ENCODE results near the gene MANF. TPM values are rescaled to one million over a fixed set of nuclear protein-coding genes. Genes with fewer than 3 reads are reported as not detected.

MANF gene
- total RNA-seq (2022) (271 and 273 TPM in 2 replicates), Bru-seq, nascent RNA (percentile 94 among the genes with signal in this experiment), BruChase-seq, experiment 1, labeled RNA remaining after a 6-hour chase (percentile 98 among the genes with signal in this experiment), BruChase-seq, experiment 2, labeled RNA remaining after a 2-hour chase (percentile 97 among the genes with signal in this experiment)
- long read RNA-seq, transcript MANF-204 (4 exons, 1,153 nt), result major isoform, 68 of 78 reads
- long read RNA-seq, partial matches to known transcripts, result 0 of 78 reads
- long read RNA-seq, other reads (novel, unspliced or antisense), result 4 of 78 reads

GRCh38 chr3:51384726-51385473 lies at the start of gene MANF:
Gene MANF (plus strand): TSS chr3:51385291. CDS start chr3:51385343, 52 bp downstream.
- intact Hi-C loops (cut with micrococcal nuclease), result loop anchor here (2.0 to 5.0 kb wide), 2 partner anchors 287 to 768 kb away; partner anchors contain the start of genes MAPKAPK3 and TEX264
- Mint-ChIP-seq H3K4me1 (ENCODE audit: insufficient read depth, unreplicated experiment) (peaks cover 26% of the 10 kb centered on the region), H3K4me3 (ENCODE audit: unreplicated experiment) (peak within 1 kb of the TSS; percentile 90), H3K36me3 (ENCODE audit: insufficient read depth, unreplicated experiment) (peaks cover 14% of the 10 kb centered on the region), H3K27ac (ENCODE audit: low read depth, unreplicated experiment) (peak within 1 kb of the TSS; percentile 98), H3K27me3 (ENCODE audit: insufficient read depth, unreplicated experiment) (no peaks in the 10 kb centered on the region), H3K9me3 (ENCODE audit: unreplicated experiment) (no peaks in the 10 kb centered on the region)
- no peak for TF ChIP-seq CTCF (IDR thresholded peaks at IDR 0.05; ENCODE audit: unreplicated experiment)
- no TSS peak for BruUV-seq (replicated peaks)
- ChIA-PET POLR2A (interaction anchor here (0.6 to 3.1 kb wide), 20 partner anchors 12 to 817 kb away, joined by 3 to 28 read pairs (median 4); partner anchors contain the start of genes ACY1, C3orf18, CISH and DCAF1), CTCF (interaction anchor here (0.5 to 3.7 kb wide), 8 partner anchors 13 to 832 kb away, joined by 3 to 29 read pairs (median 4); no protein-coding TSS in a partner anchor)
- DNase-seq (ENCODE audit: unreplicated experiment), result peak; percentile 98

- H3K27ac Mint-ChIP-seq (ENCODE audit: low read depth, unreplicated experiment), result no peak overlapping the region
- POLR2A ChIA-PET, result no interaction called here
- H3K27me3 Mint-ChIP-seq (ENCODE audit: insufficient read depth, unreplicated experiment), result no peaks in the 10 kb centered on the region
- CTCF ChIA-PET, result interaction anchor here (0.6 to 0.8 kb wide), 3 partner anchors 52 to 723 kb away, joined by 3 read pairs; no protein-coding TSS in a partner anchor
- DNase-seq (ENCODE audit: unreplicated experiment), result no peak
- BruUV-seq (replicated peaks), result no TSS peak
- intact Hi-C loops (cut with micrococcal nuclease), result no loop called here
- no peaks in the 10 kb centered on the region for H3K9me3 Mint-ChIP-seq (ENCODE audit: unreplicated experiment)
- H3K4me3 Mint-ChIP-seq (ENCODE audit: unreplicated experiment), result no peak overlapping the region
- H3K36me3 Mint-ChIP-seq (ENCODE audit: insufficient read depth, unreplicated experiment), result no peaks in the 10 kb centered on the region
- H3K4me1 Mint-ChIP-seq (ENCODE audit: insufficient read depth, unreplicated experiment), result peaks cover 28% of the 10 kb centered on the region
- TF ChIP-seq CTCF (IDR thresholded peaks at IDR 0.05; ENCODE audit: unreplicated experiment), result no peak
These were observed 48.8 kb upstream of the MANF start for GRCh38 chr3:51336261-51336660.

DNA sequence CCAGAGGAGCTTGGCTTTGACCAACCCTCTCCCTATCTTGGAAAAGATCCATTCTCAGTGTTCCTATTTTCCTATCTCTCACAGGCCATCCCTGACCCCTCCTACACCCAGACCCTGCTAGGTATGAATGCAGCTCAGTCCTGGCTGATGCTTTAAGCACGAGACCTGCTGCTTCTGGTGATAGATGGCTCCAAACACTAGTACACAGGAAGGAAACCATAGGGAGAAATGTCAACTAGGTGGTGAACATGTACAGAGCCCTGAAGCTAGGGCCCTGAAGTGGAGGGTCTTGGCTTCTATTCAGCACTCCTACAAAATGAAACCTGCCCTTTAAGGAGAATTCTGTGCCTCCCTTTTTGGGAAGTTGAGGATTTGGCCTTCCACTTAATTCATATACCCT lies 47.4 kb upstream of the MANF start:
- POLR2A ChIA-PET, result interaction anchor here (0.6 kb wide), 1 partner anchor 282 kb away, joined by 4 read pairs; no protein-coding TSS in a partner anchor
- no peaks in the 10 kb centered on the region for H3K36me3 Mint-ChIP-seq (ENCODE audit: insufficient read depth, unreplicated experiment)

More for the DNA sequence above, 47.4 kb upstream of the MANF start:
- no TSS peak for BruUV-seq (replicated peaks)
- intact Hi-C loops (cut with micrococcal nuclease), result no loop called here
- Mint-ChIP-seq H3K4me1 (ENCODE audit: insufficient read depth, unreplicated experiment) (peaks cover 28% of the 10 kb centered on the region), H3K27ac (ENCODE audit: low read depth, unreplicated experiment) (no peak overlapping the region), H3K9me3 (ENCODE audit: unreplicated experiment) (no peaks in the 10 kb centered on the region), H3K4me3 (ENCODE audit: unreplicated experiment) (no peak overlapping the region), H3K27me3 (ENCODE audit: insufficient read depth, unreplicated experiment) (no peaks in the 10 kb centered on the region)
- TF ChIP-seq CTCF (IDR thresholded peaks at IDR 0.05; ENCODE audit: unreplicated experiment), result no peak
- DNase-seq (ENCODE audit: unreplicated experiment), result no peak
- CTCF ChIA-PET, result interaction anchor here (1.0 to 1.8 kb wide), 3 partner anchors 34 to 910 kb away, joined by 3 to 6 read pairs (median 5); no protein-coding TSS in a partner anchor
